ENCODE data around the gene PAPSS1.
"Not testable (repeated sequence)": the region's sequence is repeated elsewhere in the genome, so short reads cannot be mapped to it uniquely, and the experiment has no call there.

DNA sequence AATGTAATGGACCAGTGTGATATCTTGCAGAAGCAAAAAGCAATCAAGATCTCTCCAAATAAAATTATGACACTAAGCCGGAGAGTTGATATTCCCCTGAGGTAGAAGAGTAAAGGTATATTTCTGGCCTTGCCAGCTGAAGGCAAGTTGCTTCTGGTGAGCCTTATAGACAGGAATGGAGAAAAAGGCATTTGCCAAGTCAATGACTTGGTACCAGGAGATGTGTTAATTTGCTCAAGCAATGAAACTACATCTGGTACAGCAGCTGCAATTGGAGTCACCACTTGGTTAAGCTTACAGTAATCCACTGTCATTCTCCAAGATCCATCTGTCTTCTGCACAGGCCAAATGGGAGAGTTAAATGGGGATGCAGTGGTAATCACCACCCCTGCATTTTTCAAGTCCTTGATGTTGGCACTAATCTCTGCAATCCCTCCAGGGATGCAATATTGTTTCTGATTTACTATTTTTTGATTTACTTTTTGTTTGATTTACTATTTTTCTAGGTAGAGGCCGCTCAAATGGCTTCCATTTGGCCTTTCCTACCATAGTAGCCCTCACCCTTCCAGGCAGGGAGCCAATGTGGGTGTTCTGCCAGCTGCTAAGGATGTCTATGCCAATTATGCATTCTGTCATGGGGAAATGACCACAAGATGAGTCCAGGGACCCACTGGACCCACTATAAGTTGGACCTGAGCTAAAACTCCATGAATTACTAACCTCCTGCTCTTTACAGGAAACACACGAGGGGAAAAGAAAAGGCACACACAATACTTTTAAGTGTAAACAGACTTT lies 6.3 kb upstream of the PAPSS1 start:
- not testable (repeated sequence) for TF ChIP-seq CTCF (conservative IDR thresholded peaks at IDR 0.05; ENCODE audit: low read depth in 2 of 2); EZH2phosphoT487 (IDR thresholded peaks at IDR 0.05; ENCODE audit: unreplicated experiment); POLR2AphosphoS5 (IDR thresholded peaks at IDR 0.05; ENCODE audit: low read depth); NANOG (IDR thresholded peaks at IDR 0.05; ENCODE audit: borderline replicate concordance); EZH2 (IDR thresholded peaks at IDR 0.05; ENCODE audit: low read depth, unreplicated experiment); STAT1 (IDR thresholded peaks at IDR 0.05; ENCODE audit: unreplicated experiment)
- TF ChIP-seq, protein P1, sequence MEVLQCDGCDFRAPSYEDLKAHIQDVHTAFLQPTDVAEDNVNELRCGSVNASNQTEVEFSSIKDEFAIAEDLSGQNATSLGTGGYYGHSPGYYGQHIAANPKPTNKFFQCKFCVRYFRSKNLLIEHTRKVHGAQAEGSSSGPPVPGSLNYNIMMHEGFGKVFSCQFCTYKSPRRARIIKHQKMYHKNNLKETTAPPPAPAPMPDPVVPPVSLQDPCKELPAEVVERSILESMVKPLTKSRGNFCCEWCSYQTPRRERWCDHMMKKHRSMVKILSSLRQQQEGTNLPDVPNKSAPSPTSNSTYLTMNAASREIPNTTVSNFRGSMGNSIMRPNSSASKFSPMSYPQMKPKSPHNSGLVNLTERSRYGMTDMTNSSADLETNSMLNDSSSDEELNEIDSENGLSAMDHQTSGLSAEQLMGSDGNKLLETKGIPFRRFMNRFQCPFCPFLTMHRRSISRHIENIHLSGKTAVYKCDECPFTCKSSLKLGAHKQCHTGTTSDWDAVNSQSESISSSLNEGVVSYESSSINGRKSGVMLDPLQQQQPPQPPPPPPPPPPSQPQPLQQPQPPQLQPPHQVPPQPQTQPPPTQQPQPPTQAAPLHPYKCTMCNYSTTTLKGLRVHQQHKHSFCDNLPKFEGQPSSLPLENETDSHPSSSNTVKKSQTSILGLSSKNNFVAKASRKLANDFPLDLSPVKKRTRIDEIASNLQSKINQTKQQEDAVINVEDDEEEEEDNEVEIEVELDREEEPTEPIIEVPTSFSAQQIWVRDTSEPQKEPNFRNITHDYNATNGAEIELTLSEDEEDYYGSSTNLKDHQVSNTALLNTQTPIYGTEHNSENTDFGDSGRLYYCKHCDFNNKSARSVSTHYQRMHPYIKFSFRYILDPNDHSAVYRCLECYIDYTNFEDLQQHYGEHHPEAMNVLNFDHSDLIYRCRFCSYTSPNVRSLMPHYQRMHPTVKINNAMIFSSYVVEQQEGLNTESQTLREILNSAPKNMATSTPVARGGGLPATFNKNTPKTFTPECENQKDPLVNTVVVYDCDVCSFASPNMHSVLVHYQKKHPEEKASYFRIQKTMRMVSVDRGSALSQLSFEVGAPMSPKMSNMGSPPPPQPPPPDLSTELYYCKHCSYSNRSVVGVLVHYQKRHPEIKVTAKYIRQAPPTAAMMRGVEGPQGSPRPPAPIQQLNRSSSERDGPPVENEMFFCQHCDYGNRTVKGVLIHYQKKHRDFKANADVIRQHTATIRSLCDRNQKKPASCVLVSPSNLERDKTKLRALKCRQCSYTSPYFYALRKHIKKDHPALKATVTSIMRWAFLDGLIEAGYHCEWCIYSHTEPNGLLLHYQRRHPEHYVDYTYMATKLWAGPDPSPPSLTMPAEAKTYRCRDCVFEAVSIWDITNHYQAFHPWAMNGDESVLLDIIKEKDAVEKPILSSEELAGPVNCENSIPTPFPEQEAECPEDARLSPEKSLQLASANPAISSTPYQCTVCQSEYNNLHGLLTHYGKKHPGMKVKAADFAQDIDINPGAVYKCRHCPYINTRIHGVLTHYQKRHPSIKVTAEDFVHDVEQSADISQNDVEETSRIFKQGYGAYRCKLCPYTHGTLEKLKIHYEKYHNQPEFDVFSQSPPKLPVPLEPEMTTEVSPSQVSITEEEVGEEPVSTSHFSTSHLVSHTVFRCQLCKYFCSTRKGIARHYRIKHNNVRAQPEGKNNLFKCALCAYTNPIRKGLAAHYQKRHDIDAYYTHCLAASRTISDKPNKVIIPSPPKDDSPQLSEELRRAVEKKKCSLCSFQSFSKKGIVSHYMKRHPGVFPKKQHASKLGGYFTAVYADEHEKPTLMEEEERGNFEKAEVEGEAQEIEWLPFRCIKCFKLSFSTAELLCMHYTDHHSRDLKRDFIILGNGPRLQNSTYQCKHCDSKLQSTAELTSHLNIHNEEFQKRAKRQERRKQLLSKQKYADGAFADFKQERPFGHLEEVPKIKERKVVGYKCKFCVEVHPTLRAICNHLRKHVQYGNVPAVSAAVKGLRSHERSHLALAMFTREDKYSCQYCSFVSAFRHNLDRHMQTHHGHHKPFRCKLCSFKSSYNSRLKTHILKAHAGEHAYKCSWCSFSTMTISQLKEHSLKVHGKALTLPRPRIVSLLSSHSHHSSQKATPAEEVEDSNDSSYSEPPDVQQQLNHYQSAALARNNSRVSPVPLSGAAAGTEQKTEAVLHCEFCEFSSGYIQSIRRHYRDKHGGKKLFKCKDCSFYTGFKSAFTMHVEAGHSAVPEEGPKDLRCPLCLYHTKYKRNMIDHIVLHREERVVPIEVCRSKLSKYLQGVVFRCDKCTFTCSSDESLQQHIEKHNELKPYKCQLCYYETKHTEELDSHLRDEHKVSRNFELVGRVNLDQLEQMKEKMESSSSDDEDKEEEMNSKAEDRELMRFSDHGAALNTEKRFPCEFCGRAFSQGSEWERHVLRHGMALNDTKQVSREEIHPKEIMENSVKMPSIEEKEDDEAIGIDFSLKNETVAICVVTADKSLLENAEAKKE (CRISPR knock-in tag; IDR thresholded peaks at IDR 0.05): not testable (repeated sequence)
